HG02610 (cell line): Measurements from ENCODE around the gene DLX6.
"Not testable (repeated sequence)": the region's sequence is repeated elsewhere in the genome, so short reads cannot be mapped to it uniquely, and the experiment has no call there.

ENCODE experiments used
- ATAC-seq: cut with Tn5 transposase; IDR thresholded peaks from one replicate; pipeline ENCODE4 v1.9.1; 2021; ENCODE audit warnings: mild to moderate bottlenecking, moderate library complexity; ENCODE audit not compliant: unreplicated experiment

DLX6 gene

GRCh38 chr7:97021747-97022490 lies 16.6 kb downstream of the DLX6 start:
- ATAC-seq, result no peak

- no peak for ATAC-seq
Measured at GRCh38 chr7:97022491-97023306, 17.3 kb downstream of the DLX6 start.

GRCh38 chr7:97024209-97025129 lies 19.1 kb downstream of the DLX6 start, which contains the start of gene DLX5:
TSS of gene DLX5 (minus strand) at chr7:97024831. CDS start at chr7:97024623, 208 bp downstream.
- ATAC-seq, result no peak

DNA sequence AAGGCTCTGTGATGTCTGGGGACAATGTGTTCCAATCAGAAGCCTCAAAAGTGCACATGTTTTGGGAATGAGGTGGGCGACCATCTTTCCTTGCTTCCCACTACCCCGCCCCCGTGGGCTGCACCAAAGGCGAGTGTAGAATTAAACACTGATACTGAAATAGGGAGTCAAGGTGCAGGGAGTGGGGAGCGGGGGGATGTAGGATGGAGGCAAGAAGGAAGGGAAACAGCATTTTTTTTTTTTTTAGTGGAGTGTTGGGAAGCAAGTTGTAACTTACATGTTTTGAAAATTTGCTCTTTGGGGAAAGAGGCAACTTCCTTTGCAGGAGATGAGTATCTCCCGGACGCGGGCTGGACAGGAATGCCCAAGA lies 19.8 kb downstream of the DLX6 start:
- ATAC-seq, result no peak

DNA sequence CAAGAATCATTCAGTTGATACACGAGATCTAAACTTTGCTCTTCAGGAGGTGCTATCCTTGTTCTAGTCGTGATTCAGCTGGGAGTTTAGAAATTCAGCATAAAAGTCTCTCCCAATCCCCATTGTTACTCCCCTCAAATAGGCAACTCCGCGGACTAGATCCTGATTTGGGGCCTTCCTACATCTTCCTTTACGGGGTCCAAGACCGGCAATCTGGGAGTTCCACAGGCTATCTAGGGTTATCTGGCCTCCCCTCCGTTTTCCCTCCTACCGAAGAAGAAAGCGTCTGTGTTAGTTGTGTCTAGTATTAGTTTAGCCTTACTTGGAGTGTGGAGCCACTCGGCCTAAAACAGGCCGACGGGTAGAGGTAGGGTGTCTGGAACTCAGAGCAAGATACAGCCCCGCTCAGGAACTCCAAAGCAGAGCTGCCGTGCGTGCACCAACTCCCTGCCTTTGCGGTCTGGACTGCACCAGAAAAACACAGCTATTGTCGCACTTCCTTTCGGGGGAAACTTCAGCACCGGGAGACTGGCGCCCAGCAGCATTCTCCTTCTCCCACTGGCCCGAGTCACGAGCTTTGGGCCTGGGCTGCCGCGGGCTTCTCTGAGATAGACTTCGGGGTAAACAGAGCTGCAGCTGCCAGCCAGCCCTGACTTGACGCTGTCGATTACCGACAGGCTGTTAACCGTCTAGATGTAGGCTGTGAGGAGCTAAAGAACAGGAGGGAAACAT lies 20.8 kb downstream of the DLX6 start:
- ATAC-seq, result no peak

DNA sequence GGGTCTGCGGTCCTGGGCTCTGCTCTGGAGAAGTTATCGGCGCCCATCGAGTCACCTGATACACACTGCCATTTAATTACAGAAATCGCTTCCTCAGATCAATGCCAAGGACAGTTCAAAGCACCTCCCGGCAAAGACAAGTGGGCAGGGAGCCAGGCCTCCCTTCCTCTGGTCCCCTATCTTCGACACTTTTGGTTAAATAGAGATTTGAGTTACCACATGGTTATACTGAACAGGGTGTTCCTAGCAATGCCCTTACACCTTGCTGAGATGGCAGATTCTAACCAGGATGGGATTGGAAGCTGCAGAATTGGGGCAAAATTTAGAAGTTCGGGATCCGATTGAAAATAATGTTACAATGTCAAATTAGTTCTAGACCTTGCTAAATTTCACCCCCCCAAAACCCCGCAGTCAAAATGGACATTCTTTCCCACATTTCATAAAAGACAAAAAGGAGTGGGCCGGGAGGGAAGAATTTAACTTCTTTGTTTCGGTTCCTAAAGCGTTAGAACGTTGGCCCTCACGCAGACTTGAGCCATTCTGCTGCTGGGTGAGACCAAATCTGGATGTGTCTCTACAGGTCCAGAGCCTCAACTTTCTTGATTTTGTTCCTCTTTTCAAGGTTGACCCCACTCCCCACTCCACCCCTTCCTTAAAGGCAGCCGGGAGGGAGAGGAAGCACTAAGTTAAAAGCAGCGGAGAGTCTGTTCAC lies 21.5 kb downstream of the DLX6 start:
- peak; percentile 4 for ATAC-seq

GRCh38 chr7:97027427-97028234 lies 22.3 kb downstream of the DLX6 start:
- peak; percentile 82 for ATAC-seq

DNA sequence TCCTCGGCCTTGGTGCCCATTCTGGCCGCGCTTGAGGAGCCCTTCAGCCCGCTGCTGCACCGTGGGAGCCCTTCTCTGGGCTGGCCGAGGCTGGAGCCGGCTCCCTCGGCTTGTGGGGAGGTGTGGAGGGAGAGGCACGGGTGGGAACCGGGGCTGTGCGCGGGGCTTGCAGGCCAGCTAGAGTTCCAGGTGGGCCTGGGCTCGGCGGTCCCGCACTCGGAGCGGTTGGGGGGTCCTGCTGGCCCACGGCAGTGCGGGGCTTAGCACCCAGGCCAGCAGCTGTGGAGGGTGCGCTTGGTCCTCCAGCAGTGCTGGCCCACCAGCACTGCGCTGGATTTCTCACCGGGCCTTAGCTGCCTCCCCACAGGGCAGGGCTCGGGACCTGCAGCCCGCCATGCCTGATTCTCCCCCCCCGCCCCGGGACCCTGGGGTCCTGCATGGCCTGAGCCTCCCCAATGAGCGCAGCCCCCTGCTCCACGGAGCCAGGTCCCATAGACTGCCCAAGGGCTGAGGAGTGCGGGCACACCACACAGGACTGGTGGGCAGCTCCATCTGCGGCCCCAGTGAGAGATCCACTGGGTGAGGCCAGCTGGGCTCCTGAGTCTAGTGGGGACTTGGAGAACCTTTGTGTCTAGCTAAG lies 29.0 kb downstream of the DLX6 start:
- not testable (repeated sequence) for ATAC-seq

- no peak for ATAC-seq
Measured at GRCh38 chr7:97039374-97040065, 34.2 kb downstream of the DLX6 start.

- ATAC-seq, result no peak
Measured at GRCh38 chr7:97043281-97043680, 37.9 kb downstream of the DLX6 start.
